Sigmoid colon (tissue), 4 donors: Measurements from ENCODE around the gene SRRM3.

Source experiments
- EP300 ChIP-seq, 4 donors: sonication (generic); formaldehyde crosslinking; IDR thresholded peaks; one replicate each; pipeline ENCODE4 v1.6.1; 2017; ENCODE audit warnings: antibody characterized with exemption in 4 of 4
- POLR2A ChIP-seq, 2 donors: fragments of 450-650 bp; IDR thresholded peaks; one replicate each; pipeline ENCODE4 v1.6.1; 2016; ENCODE audit warnings: antibody characterized with exemption in 2 of 2, mild to moderate bottlenecking in 2 of 2, moderate library complexity in 2 of 2
- POLR2AphosphoS5 ChIP-seq, 4 donors: sonication (generic); formaldehyde crosslinking; IDR thresholded peaks; one replicate each; pipeline ENCODE4 v1.6.1; 2017; ENCODE audit warnings: antibody characterized with exemption in 4 of 4
- TF ChIP-seq, protein P1 (sequence below), 4 experiments: fragments of 450-650 bp in 3 of 4; fragments of 200-600 bp in 1 of 4; IDR thresholded peaks; one replicate each; pipeline ENCODE4 v1.5.1; 2016 to 2019; ENCODE audit warnings: antibody characterized with exemption in 4 of 4, mild to moderate bottlenecking in 3 of 4, moderate library complexity in 2 of 4

DNA sequence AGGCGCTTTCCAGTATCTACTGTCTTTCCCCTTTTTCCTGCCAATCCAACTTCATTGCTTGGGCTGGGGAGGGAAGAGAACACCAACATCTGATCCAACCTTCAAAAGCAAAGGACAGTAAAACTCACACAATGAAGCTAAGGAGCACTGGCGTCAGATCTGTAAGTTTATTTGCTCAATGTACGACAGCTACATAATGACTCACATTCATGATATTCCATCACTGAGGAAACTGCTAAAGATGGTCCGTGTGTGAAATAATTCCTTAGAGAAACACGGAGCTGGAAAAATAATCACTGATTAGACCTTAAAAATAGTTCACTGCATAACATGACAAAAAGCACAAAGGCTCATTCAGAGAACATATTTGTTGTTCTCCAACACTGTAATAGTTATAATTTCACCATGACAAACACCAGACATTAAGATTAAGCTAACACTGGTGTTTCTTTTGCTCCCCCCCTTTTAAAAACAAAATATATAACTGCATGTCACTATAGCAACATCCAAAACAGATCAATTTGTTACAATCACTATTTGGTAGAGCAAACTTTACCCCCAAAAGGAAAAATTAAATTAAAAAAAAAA, 125.0 kb downstream of the SRRM3 start:
- TF ChIP-seq, protein P1, sequence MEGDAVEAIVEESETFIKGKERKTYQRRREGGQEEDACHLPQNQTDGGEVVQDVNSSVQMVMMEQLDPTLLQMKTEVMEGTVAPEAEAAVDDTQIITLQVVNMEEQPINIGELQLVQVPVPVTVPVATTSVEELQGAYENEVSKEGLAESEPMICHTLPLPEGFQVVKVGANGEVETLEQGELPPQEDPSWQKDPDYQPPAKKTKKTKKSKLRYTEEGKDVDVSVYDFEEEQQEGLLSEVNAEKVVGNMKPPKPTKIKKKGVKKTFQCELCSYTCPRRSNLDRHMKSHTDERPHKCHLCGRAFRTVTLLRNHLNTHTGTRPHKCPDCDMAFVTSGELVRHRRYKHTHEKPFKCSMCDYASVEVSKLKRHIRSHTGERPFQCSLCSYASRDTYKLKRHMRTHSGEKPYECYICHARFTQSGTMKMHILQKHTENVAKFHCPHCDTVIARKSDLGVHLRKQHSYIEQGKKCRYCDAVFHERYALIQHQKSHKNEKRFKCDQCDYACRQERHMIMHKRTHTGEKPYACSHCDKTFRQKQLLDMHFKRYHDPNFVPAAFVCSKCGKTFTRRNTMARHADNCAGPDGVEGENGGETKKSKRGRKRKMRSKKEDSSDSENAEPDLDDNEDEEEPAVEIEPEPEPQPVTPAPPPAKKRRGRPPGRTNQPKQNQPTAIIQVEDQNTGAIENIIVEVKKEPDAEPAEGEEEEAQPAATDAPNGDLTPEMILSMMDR (IDR thresholded peaks at IDR 0.05), result no peak
- TF ChIP-seq POLR2AphosphoS5 (IDR thresholded peaks at IDR 0.05), result peak in 1 of 4 donors; percentile 12
- no peak for TF ChIP-seq POLR2A (IDR thresholded peaks at IDR 0.05)
- no peak for TF ChIP-seq EP300 (IDR thresholded peaks at IDR 0.05)
